Caki2 (cell line): ENCODE data around the gene CDH4. TPM values are rescaled to one million over a fixed set of nuclear protein-coding genes. Genes with fewer than 3 reads are reported as not detected.
A peak's percentile ranks its signal among the peaks of the same experiment; 100 is the strongest.

Source experiments
- DNase-seq: peaks from one replicate; pipeline ENCODE4 v3.0.0-alpha.2; 2015; ENCODE audit warnings: low read depth
- in situ Hi-C: cut with HindIII; loops from 2 replicates; pipeline ENCODE4 v1.10.0; 2016; ENCODE audit warnings: low sequenced_read_pairs, low pct_unique_long_range_greater_than_20kb, mixed read lengths
- total RNA-seq: library from RNA; depleted of rRNA; stranded (reverse); fragments of >200 nt; shearing (Covaris generic); gene quantifications from 2 replicates; pipeline ENCODE4 v1.2.3, GENCODE V29; 2014; ENCODE audit warnings: low replicate concordance

Gene CDH4
- total RNA-seq, 1 experiment from 2014 or later, result 2.7 TPM

GRCh38 chr20:61916318-61916891, 664.3 kb downstream of the CDH4 start:
- no peak for DNase-seq
- in situ Hi-C loops, result no loop called here

GRCh38 chr20:61917474-61918145, 665.5 kb downstream of the CDH4 start:
- in situ Hi-C loops, result no loop called here
- DNase-seq, result no peak

- DNase-seq, result no peak
- in situ Hi-C loops, result no loop called here
Observed at GRCh38 chr20:61918548-61918947, 666.5 kb downstream of the CDH4 start.

GRCh38 chr20:61919239-61919638, 667.2 kb downstream of the CDH4 start:
- no peak for DNase-seq
- in situ Hi-C loops, result no loop called here

- no peak for DNase-seq
- in situ Hi-C loops, result no loop called here
Observed at GRCh38 chr20:61919675-61920365, 667.8 kb downstream of the CDH4 start.

- in situ Hi-C loops, result no loop called here
- no peak for DNase-seq
Observed at GRCh38 chr20:61922411-61922810, 670.4 kb downstream of the CDH4 start.

- in situ Hi-C loops, result no loop called here
- no peak for DNase-seq
Observed at GRCh38 chr20:61922936-61923335, 670.9 kb downstream of the CDH4 start.

GRCh38 chr20:61923371-61924166, 671.5 kb downstream of the CDH4 start:
- no peak for DNase-seq
- in situ Hi-C loops, result no loop called here

GRCh38 chr20:61924211-61924857, 672.3 kb downstream of the CDH4 start:
- in situ Hi-C loops, result no loop called here
- no peak for DNase-seq

- in situ Hi-C loops, result no loop called here
- DNase-seq, result no peak
Observed at GRCh38 chr20:61924858-61925554, 672.9 kb downstream of the CDH4 start.

GRCh38 chr20:61925555-61926252, 673.6 kb downstream of the CDH4 start:
- peak; percentile 79 for DNase-seq
- in situ Hi-C loops, result no loop called here

GRCh38 chr20:61926253-61926613, 674.2 kb downstream of the CDH4 start:
- DNase-seq, result no peak
- in situ Hi-C loops, result no loop called here

- in situ Hi-C loops, result no loop called here
- DNase-seq, result no peak
Observed at GRCh38 chr20:61926796-61927192, 674.7 kb downstream of the CDH4 start.

GRCh38 chr20:61927193-61927825, 675.2 kb downstream of the CDH4 start:
- no peak for DNase-seq
- in situ Hi-C loops, result no loop called here

- in situ Hi-C loops, result no loop called here
- no peak for DNase-seq
Observed at GRCh38 chr20:61927826-61928541, 675.9 kb downstream of the CDH4 start.

GRCh38 chr20:61929561-61929960, 677.5 kb downstream of the CDH4 start:
- in situ Hi-C loops, result no loop called here
- DNase-seq, result no peak
